Upper lobe of right lung (tissue), 1 donor: ENCODE measurements around the gene TEKTIP1. TPM values are rescaled to one million over a fixed set of nuclear protein-coding genes. Genes with fewer than 3 reads are reported as not detected.

Source experiments
- ATAC-seq: fragments of 200-7000 bp; cut with Tn5 transposase; one replicate; pipeline ENCODE4 v1.9.1; 2020; ENCODE audit warnings: mild to moderate bottlenecking, moderate library complexity
- DNase-seq: peaks from one replicate; pipeline ENCODE4 v3.0.0-alpha.2; 2020
- H3K27ac ChIP-seq: fragments of 200-600 bp; one replicate; pipeline ENCODE4 v1.8.0; 2022
- H3K27me3 ChIP-seq: fragments of 200-600 bp; one replicate; pipeline ENCODE4 v1.8.0; 2022; ENCODE audit warnings: mild to moderate bottlenecking
- H3K36me3 ChIP-seq: fragments of 200-600 bp; one replicate; pipeline ENCODE4 v1.8.0; 2022
- H3K4me1 ChIP-seq: fragments of 200-600 bp; one replicate; pipeline ENCODE4 v1.8.0; 2022
- H3K4me3 ChIP-seq: fragments of 200-600 bp; one replicate; pipeline ENCODE4 v1.8.0; 2022; ENCODE audit warnings: mild to moderate bottlenecking
- H3K9me3 ChIP-seq: fragments of 200-600 bp; one replicate; pipeline ENCODE4 v1.8.0; 2022
- intact Hi-C: fragments of 100-400 bp; cut with DNase I; formaldehyde crosslinking; loops from one replicate; pipeline ENCODE4 v1.11.0; 2022
- total RNA-seq: library from RNA; stranded (reverse); fragmentation: NEBNext Ultra II Directional; extraction: Animal tissue kit (Norgen Biotek cat#: 25700); gene quantifications from one replicate; pipeline ENCODE4 v1.2.1, GENCODE V29; 2021
- TF ChIP-seq, protein P1 (sequence below): fragments of 200-600 bp; IDR thresholded peaks from one replicate; pipeline ENCODE4 v1.8.0; 2022; ENCODE audit warnings: antibody characterized with exemption
- donor health status: DM: no; HTN: yes; CAD: no; lungs with severe emphysema.

The TEKTIP1 gene
- total RNA-seq, 1 donor from 2014 or later = 3.2 TPM

DNA sequence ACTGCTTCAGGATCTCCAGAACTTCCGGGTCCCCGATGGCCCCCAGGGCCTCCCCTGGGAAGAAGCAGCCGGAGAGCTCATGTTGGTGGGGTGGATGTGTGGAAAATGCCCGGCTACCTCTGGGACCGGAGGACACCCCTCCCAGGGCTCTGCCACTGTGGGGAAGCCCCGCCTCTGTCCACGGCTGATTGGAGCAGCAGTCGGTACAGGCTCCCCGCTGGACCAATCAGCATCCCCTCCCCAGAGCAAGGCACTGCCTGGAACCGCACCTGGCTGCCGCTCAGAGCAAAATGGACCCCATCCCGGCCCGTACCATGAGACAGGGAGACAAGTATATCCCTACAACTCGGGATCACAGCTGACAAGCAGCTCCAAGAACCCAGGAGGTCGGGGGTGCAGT, 44.9 kb upstream of the TEKTIP1 start:
- Histone ChIP-seq H3K4me1 (no peaks in the 10 kb centered on the region), H3K27ac (no peak overlapping the region), H3K4me3 (no peak overlapping the region), H3K36me3 (peaks cover 49% of the 10 kb centered on the region), H3K27me3 (no peaks in the 10 kb centered on the region), H3K9me3 (no peaks in the 10 kb centered on the region)
- intact Hi-C loops = no loop called here
- peak; percentile 35 for ATAC-seq
- TF ChIP-seq, protein P1, sequence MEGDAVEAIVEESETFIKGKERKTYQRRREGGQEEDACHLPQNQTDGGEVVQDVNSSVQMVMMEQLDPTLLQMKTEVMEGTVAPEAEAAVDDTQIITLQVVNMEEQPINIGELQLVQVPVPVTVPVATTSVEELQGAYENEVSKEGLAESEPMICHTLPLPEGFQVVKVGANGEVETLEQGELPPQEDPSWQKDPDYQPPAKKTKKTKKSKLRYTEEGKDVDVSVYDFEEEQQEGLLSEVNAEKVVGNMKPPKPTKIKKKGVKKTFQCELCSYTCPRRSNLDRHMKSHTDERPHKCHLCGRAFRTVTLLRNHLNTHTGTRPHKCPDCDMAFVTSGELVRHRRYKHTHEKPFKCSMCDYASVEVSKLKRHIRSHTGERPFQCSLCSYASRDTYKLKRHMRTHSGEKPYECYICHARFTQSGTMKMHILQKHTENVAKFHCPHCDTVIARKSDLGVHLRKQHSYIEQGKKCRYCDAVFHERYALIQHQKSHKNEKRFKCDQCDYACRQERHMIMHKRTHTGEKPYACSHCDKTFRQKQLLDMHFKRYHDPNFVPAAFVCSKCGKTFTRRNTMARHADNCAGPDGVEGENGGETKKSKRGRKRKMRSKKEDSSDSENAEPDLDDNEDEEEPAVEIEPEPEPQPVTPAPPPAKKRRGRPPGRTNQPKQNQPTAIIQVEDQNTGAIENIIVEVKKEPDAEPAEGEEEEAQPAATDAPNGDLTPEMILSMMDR = no peak
- no peak for DNase-seq

DNA sequence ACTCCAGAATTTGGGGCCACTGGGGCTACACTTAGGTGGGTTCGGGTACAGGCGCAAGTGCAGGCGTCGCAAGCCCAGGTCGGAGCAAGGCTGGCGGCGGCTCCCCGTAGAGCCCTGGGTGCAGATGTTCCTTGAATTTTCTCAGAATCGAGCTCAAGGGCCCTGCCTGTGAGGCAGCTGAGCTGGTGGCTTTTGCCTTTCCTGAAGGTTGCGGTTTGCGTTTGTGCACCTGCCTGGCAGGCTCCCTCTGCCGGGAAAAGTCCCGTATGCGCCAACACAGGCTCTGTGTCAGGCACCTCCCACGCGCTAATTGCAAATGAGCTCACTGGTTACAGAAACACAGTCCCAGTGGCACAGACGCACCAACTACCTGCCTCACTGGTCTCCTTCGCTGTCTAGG, 44.4 kb upstream of the TEKTIP1 start:
- TF ChIP-seq, protein P1 = no peak
- DNase-seq (no peak), ATAC-seq (no peak)
- Histone ChIP-seq H3K27ac (no peak overlapping the region), H3K9me3 (no peaks in the 10 kb centered on the region), H3K27me3 (no peaks in the 10 kb centered on the region), H3K4me1 (peaks cover 2% of the 10 kb centered on the region), H3K36me3 (peaks cover 49% of the 10 kb centered on the region), H3K4me3 (no peak overlapping the region)
- intact Hi-C loops = no loop called here

DNA sequence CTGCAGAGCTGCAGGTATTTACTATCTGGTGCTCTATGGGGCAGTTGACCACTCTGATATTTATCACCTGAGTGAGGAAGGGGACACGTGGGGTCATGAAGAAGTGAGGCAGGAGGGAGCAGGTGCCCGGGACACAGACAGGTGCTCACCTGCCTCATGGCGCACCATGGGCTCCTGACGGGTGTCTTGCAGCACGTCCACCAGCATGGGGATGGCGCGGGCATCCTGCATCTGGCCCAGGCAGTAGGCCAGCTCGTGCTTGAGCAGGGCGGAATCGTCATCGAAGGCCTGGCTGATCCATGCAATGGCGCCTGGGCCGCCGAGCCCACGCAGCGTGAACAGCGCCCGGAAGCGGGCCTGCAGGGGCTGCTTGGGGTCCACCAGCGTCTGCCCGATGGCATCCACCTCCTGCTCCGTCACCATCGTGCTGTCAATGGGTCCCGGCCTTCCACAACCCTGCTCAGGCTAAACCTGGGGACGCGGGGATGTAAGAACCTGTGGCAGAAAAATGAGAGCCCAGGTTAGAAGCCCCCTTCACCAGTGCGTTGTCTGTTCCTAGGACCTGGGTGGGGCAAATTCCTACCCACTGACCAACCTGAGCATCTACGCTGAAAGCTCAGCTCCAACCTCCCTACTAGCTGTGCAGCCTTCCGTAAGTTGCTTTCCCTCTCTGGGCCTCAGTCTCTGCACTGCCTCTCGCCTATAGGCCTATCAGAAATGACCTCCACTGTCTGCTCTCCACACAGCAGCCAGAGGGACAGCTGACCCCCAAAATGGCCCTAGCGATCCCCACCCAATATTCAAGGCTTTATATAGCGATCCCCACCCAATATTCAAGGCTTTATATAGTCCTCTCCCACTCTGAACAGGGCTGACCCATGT, 42.3 kb upstream of the TEKTIP1 start:
- no peak overlapping the region for H3K4me3 ChIP-seq
- ATAC-seq (no peak), DNase-seq (no peak)
- TF ChIP-seq, protein P1 = no peak
- H3K27me3 ChIP-seq = no peaks in the 10 kb centered on the region
- H3K4me1 ChIP-seq = peaks cover 11% of the 10 kb centered on the region
- peaks cover 44% of the 10 kb centered on the region for H3K36me3 ChIP-seq
- intact Hi-C loops = no loop called here
- H3K27ac ChIP-seq = no peak overlapping the region
- no peaks in the 10 kb centered on the region for H3K9me3 ChIP-seq

DNA sequence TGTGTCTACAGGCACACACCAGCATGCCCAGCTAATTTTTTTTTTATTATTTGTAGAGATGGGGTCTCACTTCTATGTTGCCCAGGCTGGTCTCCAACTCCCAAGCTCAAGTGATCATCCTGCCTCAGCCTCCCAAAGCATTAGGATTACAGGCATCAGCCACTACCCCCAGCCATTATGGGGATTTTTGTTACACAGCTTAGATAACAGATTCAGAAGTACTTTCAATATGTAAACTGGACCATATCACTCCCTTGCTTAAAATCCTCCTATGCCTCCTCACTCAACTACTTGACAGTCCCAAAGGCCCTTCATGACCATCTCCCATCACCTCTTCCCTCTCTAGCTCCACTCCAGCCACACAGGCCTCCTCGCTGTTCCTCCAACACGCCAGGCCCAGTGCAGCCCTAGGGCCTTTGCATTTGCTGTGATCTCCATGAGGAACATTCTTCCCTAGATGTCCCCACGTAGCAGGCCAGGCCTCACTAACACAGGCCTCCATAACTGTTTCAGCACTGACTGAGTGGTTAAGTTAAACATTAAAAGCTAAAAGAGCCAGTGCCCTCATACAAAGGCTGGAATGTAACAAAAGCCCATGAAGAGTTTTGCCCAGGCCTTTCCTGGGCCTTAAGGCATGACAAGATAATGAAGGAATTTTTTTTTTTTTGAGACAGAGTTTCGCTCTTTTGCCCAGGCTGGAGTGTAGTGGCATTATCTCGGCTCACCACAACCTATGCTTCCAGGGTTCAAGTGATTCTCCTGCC, 41.0 kb upstream of the TEKTIP1 start:
- intact Hi-C loops = no loop called here
- Histone ChIP-seq H3K36me3 (peaks cover 31% of the 10 kb centered on the region), H3K27ac (no peak overlapping the region), H3K27me3 (no peaks in the 10 kb centered on the region), H3K9me3 (no peaks in the 10 kb centered on the region), H3K4me3 (no peak overlapping the region), H3K4me1 (peaks cover 11% of the 10 kb centered on the region)
- TF ChIP-seq, protein P1 = no peak
- no peak for ATAC-seq
- no peak for DNase-seq

DNA sequence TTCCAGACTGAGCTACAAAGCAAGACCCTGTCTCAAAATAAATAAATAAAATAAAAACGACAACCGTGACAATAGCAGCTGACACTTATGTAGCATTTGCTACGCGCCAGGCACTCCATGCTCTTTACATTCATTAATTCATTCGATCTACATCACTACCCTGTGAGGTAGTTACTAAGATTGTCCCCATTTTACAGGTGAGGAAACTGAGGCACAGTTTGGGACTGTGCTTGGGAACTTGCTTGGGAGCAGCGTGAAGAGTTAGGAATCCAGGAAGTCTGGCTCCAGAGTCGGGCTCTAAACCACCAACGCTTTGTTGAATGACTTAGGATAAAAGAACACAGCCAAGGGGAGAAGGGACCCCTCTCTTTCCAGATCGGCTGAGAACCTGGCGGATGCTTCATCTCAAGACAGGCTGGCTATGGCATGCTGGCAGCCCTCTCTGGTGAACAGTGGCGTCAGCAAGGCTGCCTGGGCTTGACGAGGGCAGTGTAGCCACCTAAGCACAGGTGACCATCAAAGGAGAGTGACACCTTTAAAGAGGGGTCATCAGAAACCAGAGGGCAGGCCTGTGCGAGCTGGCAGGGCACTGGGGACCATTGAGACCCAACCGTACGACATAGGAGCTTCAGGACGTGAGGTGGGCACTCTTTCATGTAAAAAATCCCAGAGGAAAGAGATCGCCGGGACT, 39.1 kb upstream of the TEKTIP1 start:
- intact Hi-C loops = no loop called here
- H3K27ac ChIP-seq = peak overlapping the region; percentile 100
- no peaks in the 10 kb centered on the region for H3K27me3 ChIP-seq
- H3K9me3 ChIP-seq = no peaks in the 10 kb centered on the region
- peak overlapping the region; percentile 95 for H3K4me3 ChIP-seq
- DNase-seq = no peak
- ATAC-seq = peak; percentile 4
- TF ChIP-seq, protein P1 = no peak
- peaks cover 11% of the 10 kb centered on the region for H3K4me1 ChIP-seq
- H3K36me3 ChIP-seq = peaks cover 18% of the 10 kb centered on the region
